C4-2B (cell line): ENCODE data around the gene SMARCC2.

Source experiments
- ZFX ChIP-seq: fragments of 450-650 bp; IDR thresholded peaks from 2 replicates; pipeline ENCODE4 v1.6.1; 2017
- TF ChIP-seq, protein P1 (sequence below): fragments of 450-650 bp; conservative IDR thresholded peaks from 2 replicates; pipeline ENCODE4 v1.5.1; 2017; ENCODE audit warnings: mild to moderate bottlenecking

DNA sequence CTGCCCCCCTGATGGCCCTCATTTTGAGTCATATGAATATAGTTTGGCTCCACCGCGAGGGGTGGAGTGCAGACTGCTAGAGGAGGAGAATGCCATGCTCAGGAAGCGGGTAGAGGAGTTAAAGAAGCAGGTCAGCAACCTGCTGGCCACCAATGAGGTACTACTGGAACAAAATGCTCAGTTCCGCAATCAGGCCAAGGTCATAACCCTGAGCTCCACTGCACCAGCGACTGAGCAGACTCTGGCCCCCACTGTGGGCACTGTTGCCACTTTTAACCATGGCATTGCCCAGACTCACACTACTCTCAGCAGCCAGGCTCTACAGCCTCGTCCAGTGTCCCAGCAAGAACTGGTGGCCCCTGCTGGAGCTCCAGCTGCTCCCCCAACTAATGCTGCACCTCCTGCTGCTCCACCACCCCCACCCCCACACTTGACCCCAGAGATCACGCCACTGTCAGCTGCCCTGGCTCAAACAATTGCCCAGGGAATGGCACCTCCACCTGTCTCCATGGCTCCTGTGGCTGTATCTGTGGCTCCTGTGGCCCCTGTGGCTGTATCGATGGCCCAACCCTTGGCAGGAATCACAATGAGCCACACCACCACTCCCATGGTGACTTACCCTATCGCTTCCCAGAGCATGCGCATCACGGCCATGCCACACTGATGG, 67.9 kb downstream of the SMARCC2 start:
- TF ChIP-seq, protein P1, sequence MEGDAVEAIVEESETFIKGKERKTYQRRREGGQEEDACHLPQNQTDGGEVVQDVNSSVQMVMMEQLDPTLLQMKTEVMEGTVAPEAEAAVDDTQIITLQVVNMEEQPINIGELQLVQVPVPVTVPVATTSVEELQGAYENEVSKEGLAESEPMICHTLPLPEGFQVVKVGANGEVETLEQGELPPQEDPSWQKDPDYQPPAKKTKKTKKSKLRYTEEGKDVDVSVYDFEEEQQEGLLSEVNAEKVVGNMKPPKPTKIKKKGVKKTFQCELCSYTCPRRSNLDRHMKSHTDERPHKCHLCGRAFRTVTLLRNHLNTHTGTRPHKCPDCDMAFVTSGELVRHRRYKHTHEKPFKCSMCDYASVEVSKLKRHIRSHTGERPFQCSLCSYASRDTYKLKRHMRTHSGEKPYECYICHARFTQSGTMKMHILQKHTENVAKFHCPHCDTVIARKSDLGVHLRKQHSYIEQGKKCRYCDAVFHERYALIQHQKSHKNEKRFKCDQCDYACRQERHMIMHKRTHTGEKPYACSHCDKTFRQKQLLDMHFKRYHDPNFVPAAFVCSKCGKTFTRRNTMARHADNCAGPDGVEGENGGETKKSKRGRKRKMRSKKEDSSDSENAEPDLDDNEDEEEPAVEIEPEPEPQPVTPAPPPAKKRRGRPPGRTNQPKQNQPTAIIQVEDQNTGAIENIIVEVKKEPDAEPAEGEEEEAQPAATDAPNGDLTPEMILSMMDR, result no peak
- no peak for TF ChIP-seq ZFX
